ENCODE results near the gene RAPGEF4. TPM values are rescaled to one million over a fixed set of nuclear protein-coding genes. Genes with fewer than 3 reads are reported as not detected.

The RAPGEF4 gene
- total and polyA plus RNA-seq, 9 of the 15 experiments (the other 6 are each of a cell fraction or from before 2014, with no cell fraction given) = 0.04 to 0.33 (median 0.13) TPM; not detected in 6

- POLR2A ChIA-PET = no interaction called here
- CTCF ChIA-PET (ENCODE audit: low intra/inter-chr PET ratio) = no interaction called here
- in situ Hi-C loops (cut with MboI) = no loop called here
- Histone ChIP-seq H3K27me3 (ENCODE audit: control insufficient read depth in 2 of 2, insufficient read depth in 2 of 2, low read length in 2 of 2) (peaks cover 8 to 13% of the 10 kb centered on the region in 2 experiments; a peak in 4 of 5 replicates), H3K27ac (ENCODE audit: extremely low read depth, low read depth, low read length) (no peak overlapping the region), H4K20me1 (replicated peaks; ENCODE audit: control insufficient read depth, insufficient read depth, low read length) (no peaks in the 10 kb centered on the region), H3K9me1 (ENCODE audit: control insufficient read depth, insufficient read depth, low read length) (no peaks in the 10 kb centered on the region), H3K79me2 (ENCODE audit: control insufficient read depth, insufficient read depth, low read length) (no peaks in the 10 kb centered on the region), H3K9me3 (replicated peaks; ENCODE audit: control insufficient read depth, insufficient read depth, low read depth, low read length) (no peaks in the 10 kb centered on the region), H2AFZ (ENCODE audit: low read depth, low read length) (no peak overlapping the region), H3K4me3 (no peak overlapping the region), H3K36me3 (ENCODE audit: control insufficient read depth, insufficient read depth, low read length) (no peaks in the 10 kb centered on the region), H3K4me2 (ENCODE audit: insufficient read depth, low read length) (no peak overlapping the region), H3K9ac (ENCODE audit: insufficient read depth in 1 of 2, low read depth in 2 of 2, low read length in 2 of 2) (no peak overlapping the region), H3K4me1 (replicated peaks in 1 of 2; ENCODE audit: control insufficient read depth in 2 of 2, insufficient read depth in 2 of 2, low read length in 2 of 2) (no peaks in the 10 kb centered on the region)
- TF ChIP-seq PCBP1 (IDR thresholded peaks at IDR 0.05; ENCODE audit: low read depth, low read length, poor library complexity, severe bottlenecking) = no peak
- TF ChIP-seq XRCC4 (IDR thresholded peaks at IDR 0.05; ENCODE audit: extremely low read depth, insufficient read depth, insufficient read length) = no peak
- no peak for TF ChIP-seq TEAD1 (CRISPR knock-in tag; IDR thresholded peaks at IDR 0.05)
- TF ChIP-seq STAG1 (CRISPR knock-in tag; IDR thresholded peaks at IDR 0.05; ENCODE audit: borderline replicate concordance) = no peak
- TF ChIP-seq CREB5 (CRISPR knock-in tag; IDR thresholded peaks at IDR 0.05) = no peak
- TF ChIP-seq TCF7L2 (IDR thresholded peaks at IDR 0.05; ENCODE audit: low read depth, low read length) = no peak
- no peak for TF ChIP-seq FOXJ2 (tag; IDR thresholded peaks at IDR 0.05)
- TF ChIP-seq SMARCA5 (IDR thresholded peaks at IDR 0.05) = no peak
- no peak for TF ChIP-seq BRD4 (IDR thresholded peaks at IDR 0.05)
- no peak for TF ChIP-seq KLF6 (CRISPR knock-in tag; IDR thresholded peaks at IDR 0.05; ENCODE audit: borderline replicate concordance)
- no peak for TF ChIP-seq NFRKB (IDR thresholded peaks at IDR 0.05; ENCODE audit: low read depth)
- no peak for TF ChIP-seq ATF2 (CRISPR knock-in tag; IDR thresholded peaks at IDR 0.05)
- no peak for TF ChIP-seq FOXJ3 (CRISPR knock-in tag; IDR thresholded peaks at IDR 0.05)
- no peak for TF ChIP-seq CREB1 (IDR thresholded peaks at IDR 0.05)
- no peak for TF ChIP-seq CREB1 (CRISPR knock-in tag; IDR thresholded peaks at IDR 0.05)
- no peak for TF ChIP-seq JUND (IDR thresholded peaks at IDR 0.05; ENCODE audit: borderline replicate concordance, low read depth, low read length)
- no peak for TF ChIP-seq JUND (tag; IDR thresholded peaks at IDR 0.05; ENCODE audit: borderline replicate concordance, low read depth, low read length)
- TF ChIP-seq COPS2 (conservative IDR thresholded peaks at IDR 0.05) = no peak
- TF ChIP-seq MBD1 (CRISPR knock-in tag; IDR thresholded peaks at IDR 0.05) = no peak
- TF ChIP-seq IRF9 (tag; IDR thresholded peaks at IDR 0.05) = no peak
- BruUV-seq (replicated peaks) = no TSS peak
- DNase-seq (ENCODE audit: extremely low read depth in 1 of 4, low spot score in 3 of 4) = no peak
- intact Hi-C loops (cut with micrococcal nuclease) = no loop called here
- ATAC-seq = no peak
- FAIRE-seq = no peak
- 1% methylated on average over 4 of the region's 4 CpGs for WGBS (ENCODE audit: insufficient coverage, low coverage, missing lambda C conversion rate)
Observed at GRCh38 chr2:172922815-172923214, 187.2 kb downstream of the RAPGEF4 start.

All from K562 (cell line).